ENCODE data around the gene TMEM250. TPM values are rescaled to one million over a fixed set of nuclear protein-coding genes. Genes with fewer than 3 reads are reported as not detected.

The TMEM250 gene
- total RNA-seq, 2 experiments from 2014 or later = 24.4 to 25.9 TPM

DNA sequence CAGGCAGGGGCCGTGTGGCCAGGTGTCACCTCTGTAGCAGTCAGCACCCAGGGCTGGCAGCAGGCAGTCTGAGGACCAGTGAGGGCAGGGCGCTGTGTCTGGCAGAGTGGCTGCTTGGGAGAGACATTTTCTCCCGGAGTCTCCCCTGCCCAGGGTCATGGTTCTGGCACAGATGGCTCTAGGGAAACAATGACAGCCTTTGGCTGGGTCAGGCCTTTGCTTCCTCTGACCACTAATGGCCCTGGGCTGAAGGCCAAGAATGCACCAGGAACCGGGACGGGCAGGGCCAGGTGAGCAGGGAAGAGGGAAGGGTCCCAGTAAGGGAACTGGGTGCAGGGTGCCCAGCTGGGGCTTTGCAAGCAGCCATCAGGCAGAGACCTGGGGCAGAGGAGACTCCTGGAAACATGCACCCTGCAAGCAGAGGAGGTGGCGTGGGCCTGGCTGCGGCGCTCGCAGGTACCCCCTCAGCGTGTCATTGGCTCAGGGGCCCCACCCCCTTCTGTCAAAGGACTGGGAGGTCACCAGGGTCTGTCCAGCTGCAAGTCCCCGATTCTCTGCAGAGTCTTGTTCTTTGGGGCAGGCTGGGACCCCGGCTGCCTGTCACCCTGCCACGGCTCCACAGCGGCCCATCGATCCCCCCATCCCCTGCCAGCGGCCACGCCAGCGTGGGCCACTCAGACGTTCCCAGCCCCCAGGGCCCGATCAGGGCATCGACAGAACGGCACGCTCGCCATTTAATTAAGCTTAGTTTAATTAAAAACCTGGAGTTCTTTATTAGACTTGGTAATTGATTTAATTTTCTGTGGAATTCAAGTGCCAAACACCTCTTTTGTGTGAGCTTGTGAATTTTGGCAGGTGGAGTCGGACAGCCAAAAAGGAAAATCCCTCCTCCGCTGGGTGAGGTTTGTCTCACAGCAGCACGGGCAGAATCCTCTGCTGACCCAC, 18.9 kb upstream of the TMEM250 start:
- H3K27ac Mint-ChIP-seq = no peak overlapping the region
- DNase-seq (no peak), ATAC-seq (no peak)
- no peaks in the 10 kb centered on the region for H3K4me1 Mint-ChIP-seq (ENCODE audit: low read depth)
- H3K9me3 Mint-ChIP-seq = no peaks in the 10 kb centered on the region
- intact Hi-C loops (cut with micrococcal nuclease) = no loop called here
- TF ChIP-seq, protein P1, sequence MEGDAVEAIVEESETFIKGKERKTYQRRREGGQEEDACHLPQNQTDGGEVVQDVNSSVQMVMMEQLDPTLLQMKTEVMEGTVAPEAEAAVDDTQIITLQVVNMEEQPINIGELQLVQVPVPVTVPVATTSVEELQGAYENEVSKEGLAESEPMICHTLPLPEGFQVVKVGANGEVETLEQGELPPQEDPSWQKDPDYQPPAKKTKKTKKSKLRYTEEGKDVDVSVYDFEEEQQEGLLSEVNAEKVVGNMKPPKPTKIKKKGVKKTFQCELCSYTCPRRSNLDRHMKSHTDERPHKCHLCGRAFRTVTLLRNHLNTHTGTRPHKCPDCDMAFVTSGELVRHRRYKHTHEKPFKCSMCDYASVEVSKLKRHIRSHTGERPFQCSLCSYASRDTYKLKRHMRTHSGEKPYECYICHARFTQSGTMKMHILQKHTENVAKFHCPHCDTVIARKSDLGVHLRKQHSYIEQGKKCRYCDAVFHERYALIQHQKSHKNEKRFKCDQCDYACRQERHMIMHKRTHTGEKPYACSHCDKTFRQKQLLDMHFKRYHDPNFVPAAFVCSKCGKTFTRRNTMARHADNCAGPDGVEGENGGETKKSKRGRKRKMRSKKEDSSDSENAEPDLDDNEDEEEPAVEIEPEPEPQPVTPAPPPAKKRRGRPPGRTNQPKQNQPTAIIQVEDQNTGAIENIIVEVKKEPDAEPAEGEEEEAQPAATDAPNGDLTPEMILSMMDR (IDR thresholded peaks at IDR 0.05) = no peak
- H3K27me3 Mint-ChIP-seq = peaks cover 20% of the 10 kb centered on the region
- no peaks in the 10 kb centered on the region for H3K36me3 Mint-ChIP-seq (ENCODE audit: low read depth)
- ChIA-PET CTCF (interaction anchor here (1.2 to 3.5 kb wide), 2 partner anchors 15 kb away, joined by 3 to 18 read pairs; no protein-coding TSS in a partner anchor), POLR2A (no interaction called here)
- no peak overlapping the region for H3K4me3 Mint-ChIP-seq

DNA sequence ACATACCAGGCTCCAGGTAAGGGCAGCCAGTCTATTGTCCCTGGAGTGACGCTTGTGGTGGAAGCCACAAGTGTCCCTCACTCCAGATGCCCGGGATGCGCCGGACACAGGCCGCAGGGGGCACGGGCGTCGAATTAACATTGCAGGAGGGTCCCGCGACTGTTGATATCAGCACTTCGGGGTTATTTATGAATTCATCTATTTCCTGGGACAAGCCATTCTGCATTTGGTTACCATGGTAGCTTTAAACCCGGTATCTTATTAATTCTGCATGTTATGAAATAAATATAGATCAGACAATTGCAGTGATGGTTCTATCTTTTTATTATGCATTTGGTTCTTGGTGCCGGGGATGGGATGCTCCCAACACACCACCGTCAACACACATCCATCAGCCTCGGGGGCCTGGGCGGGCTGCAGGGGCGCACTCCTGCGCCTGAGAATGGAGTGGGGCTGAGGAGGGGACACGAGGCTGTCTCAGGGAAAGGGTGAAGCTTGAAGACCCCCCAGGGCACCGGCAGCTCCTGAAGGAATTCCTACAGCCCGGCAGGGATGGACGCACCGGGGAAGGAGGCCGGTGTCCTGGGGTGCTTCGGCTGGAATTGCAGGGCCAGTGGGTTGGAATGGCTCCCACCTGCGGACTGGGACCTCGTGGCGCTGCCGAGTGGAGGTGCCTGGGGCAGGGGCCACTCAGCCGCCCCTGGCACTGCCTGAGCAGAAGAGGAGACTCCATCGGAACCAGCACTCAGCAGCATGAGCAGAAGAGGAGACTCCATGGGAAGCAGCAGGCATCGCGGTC, 17.7 kb upstream of the TMEM250 start:
- Mint-ChIP-seq H3K36me3 (ENCODE audit: low read depth) (no peaks in the 10 kb centered on the region), H3K27ac (no peak overlapping the region), H3K4me1 (ENCODE audit: low read depth) (no peaks in the 10 kb centered on the region), H3K4me3 (no peak overlapping the region), H3K9me3 (no peaks in the 10 kb centered on the region), H3K27me3 (peaks cover 25% of the 10 kb centered on the region)
- ChIA-PET POLR2A (interaction anchor here (0.9 kb wide), 1 partner anchor 142 kb away, joined by 3 read pairs; no protein-coding TSS in a partner anchor), CTCF (interaction anchor here (1.0 kb wide), 1 partner anchor 14 kb away, joined by 3 read pairs; no protein-coding TSS in a partner anchor)
- no peak for DNase-seq
- TF ChIP-seq, protein P1 (IDR thresholded peaks at IDR 0.05) = no peak
- intact Hi-C loops (cut with micrococcal nuclease) = no loop called here
- no peak for ATAC-seq

DNA sequence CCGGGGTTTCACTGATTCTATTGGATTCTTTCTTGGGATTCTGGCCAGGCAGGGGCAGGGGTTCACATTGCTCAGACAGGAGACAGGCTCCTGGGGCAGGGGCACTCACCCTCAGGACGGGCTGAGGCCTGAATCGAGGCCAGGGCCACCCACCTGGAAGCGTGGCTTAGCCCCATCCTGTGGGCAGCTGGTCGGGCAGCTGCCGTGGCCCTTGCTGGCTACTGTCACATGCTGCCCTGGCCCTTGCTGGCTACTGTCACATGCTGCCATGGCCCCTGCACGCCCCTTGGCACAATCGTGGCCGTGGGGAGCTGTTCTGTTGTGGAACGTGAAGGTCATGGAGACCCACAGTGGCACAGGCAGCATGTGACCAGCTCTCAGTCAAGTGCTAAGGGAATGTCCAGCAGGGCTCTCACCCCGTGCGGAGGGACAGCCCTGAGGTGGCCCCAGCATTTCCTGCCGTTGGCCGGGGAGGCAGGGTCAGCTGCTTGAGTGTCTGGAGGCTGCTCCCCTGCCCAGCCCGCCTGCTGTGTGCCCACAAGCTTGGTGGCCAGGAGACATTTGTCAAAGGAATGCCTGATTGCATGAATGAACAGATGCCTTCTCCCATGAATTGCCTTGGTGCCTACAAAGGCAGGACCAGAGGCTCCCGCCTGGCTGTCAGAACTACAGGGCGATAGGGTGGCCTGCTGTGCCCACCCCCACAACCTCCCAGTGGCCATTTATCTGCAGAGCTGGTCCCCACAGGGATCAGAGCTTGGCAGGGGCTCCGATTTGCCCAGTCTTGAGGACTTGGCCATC, 16.9 kb upstream of the TMEM250 start:
- ChIA-PET POLR2A (interaction anchor here (0.9 kb wide), 1 partner anchor 143 kb away, joined by 3 read pairs; no protein-coding TSS in a partner anchor), CTCF (interaction anchor here (1.0 kb wide), 1 partner anchor 13 kb away, joined by 3 read pairs; no protein-coding TSS in a partner anchor)
- DNase-seq (no peak), ATAC-seq (no peak)
- no peak overlapping the region for H3K27ac Mint-ChIP-seq
- H3K27me3 Mint-ChIP-seq = peaks cover 25% of the 10 kb centered on the region
- H3K36me3 Mint-ChIP-seq (ENCODE audit: low read depth) = no peaks in the 10 kb centered on the region
- intact Hi-C loops (cut with micrococcal nuclease) = no loop called here
- no peak overlapping the region for H3K4me3 Mint-ChIP-seq
- H3K4me1 Mint-ChIP-seq (ENCODE audit: low read depth) = no peaks in the 10 kb centered on the region
- no peaks in the 10 kb centered on the region for H3K9me3 Mint-ChIP-seq
- TF ChIP-seq, protein P1 (IDR thresholded peaks at IDR 0.05) = no peak

DNA sequence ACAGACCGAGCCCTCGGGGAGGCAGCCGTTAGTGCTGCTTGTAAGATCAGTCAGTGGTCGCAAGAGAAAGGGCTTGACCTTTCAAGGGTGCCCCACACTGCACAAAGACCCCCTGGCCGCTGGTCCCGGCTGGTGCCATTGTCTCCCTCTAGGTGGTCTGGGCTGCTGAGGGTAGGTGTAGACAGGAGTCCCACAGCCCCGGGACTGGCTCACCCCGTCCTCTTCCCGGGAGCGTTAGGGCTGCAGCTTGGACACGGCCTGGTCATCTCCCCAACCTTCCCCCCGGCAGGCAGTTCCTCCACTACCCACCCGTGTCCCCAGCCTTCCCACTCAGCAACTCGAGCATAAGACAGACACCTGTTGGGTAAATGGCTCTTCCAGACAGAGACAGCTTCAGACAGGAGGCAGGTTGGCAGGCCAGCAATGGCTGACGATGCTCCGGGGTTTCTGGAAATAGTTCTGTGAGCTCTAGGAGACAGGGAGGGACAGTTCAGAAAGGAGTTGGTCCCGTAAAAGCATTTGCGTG, 15.3 kb upstream of the TMEM250 start:
- DNase-seq (no peak), ATAC-seq (no peak)
- TF ChIP-seq, protein P1 (IDR thresholded peaks at IDR 0.05) = no peak
- Mint-ChIP-seq H3K4me1 (ENCODE audit: low read depth) (no peaks in the 10 kb centered on the region), H3K36me3 (ENCODE audit: low read depth) (no peaks in the 10 kb centered on the region), H3K9me3 (no peaks in the 10 kb centered on the region), H3K27ac (no peak overlapping the region), H3K4me3 (no peak overlapping the region), H3K27me3 (peaks cover 25% of the 10 kb centered on the region)
- intact Hi-C loops (cut with micrococcal nuclease) = no loop called here
- ChIA-PET POLR2A (no interaction called here), CTCF (interaction anchor here (0.8 to 2.3 kb wide), 3 partner anchors 11 to 150 kb away, joined by 3 to 8 read pairs (median 3); no protein-coding TSS in a partner anchor)
